ENCODE results near the gene ACACB. TPM values are rescaled to one million over a fixed set of nuclear protein-coding genes. Genes with fewer than 3 reads are reported as not detected.

Gene ACACB
- total RNA-seq, 1 donor from 2014 or later, result 1.7 TPM

- no peak for DNase-seq (ENCODE audit: low read depth in 2 of 2)
These were observed 179.5 kb downstream of the ACACB start for GRCh38 chr12:109295764-109296425.

- no peak for DNase-seq (ENCODE audit: low read depth in 2 of 2)
These were observed 180.0 kb downstream of the ACACB start for GRCh38 chr12:109296431-109296830.

GRCh38 chr12:109299849-109300248, 183.5 kb downstream of the ACACB start:
- DNase-seq (ENCODE audit: low read depth in 2 of 2), result no peak

GRCh38 chr12:109301643-109302168, 185.3 kb downstream of the ACACB start:
- DNase-seq (ENCODE audit: low read depth in 2 of 2), result no peak

GRCh38 chr12:109302358-109302757, 186.0 kb downstream of the ACACB start:
- no peak for DNase-seq (ENCODE audit: low read depth in 2 of 2)

GRCh38 chr12:109302770-109303169, 186.4 kb downstream of the ACACB start:
- no peak for DNase-seq (ENCODE audit: low read depth in 2 of 2)

GRCh38 chr12:109304485-109304884, 188.1 kb downstream of the ACACB start:
- DNase-seq (ENCODE audit: low read depth in 2 of 2), result no peak

GRCh38 chr12:109305547-109305946, 189.2 kb downstream of the ACACB start:
- DNase-seq (ENCODE audit: low read depth in 2 of 2), result no peak

- DNase-seq (ENCODE audit: low read depth in 2 of 2), result no peak
These were observed 190.7 kb downstream of the ACACB start for GRCh38 chr12:109307051-109307450.

GRCh38 chr12:109308534-109309380, 192.4 kb downstream of the ACACB start, which contains the start of gene FOXN4:
FOXN4 (minus strand) TSS chr12:109309284; CDS start chr12:109308321, 963 bp downstream.
- no peak for DNase-seq (ENCODE audit: low read depth in 2 of 2)

- no peak for DNase-seq (ENCODE audit: low read depth in 2 of 2)
These were observed 193.2 kb downstream of the ACACB start for GRCh38 chr12:109309381-109310246.

GRCh38 chr12:109310247-109311125, 194.1 kb downstream of the ACACB start:
- DNase-seq (ENCODE audit: low read depth in 2 of 2), result no peak

Other genes starting within 250 kb of the ACACB start
- not detected in 2 replicates for gene DAO, start 236.5 kb upstream of the ACACB start, total RNA-seq
- gene SVOP, start 95.5 kb upstream of the ACACB start, total RNA-seq, result not detected in 2 replicates
- gene USP30, start 64.0 kb upstream of the ACACB start, total RNA-seq, result 5.4 and 6.7 TPM in 2 replicates
- 4.3 and 5.5 TPM in 2 replicates for gene ALKBH2, start 23.1 kb upstream of the ACACB start, total RNA-seq
- 21.8 and 24.7 TPM in 2 replicates for gene UNG, start 19.0 kb upstream of the ACACB start, total RNA-seq
- not detected in 2 replicates for gene FOXN4, start 192.7 kb downstream of the ACACB start, total RNA-seq
- not detected in 2 replicates for gene MYO1H, start 231.3 kb downstream of the ACACB start, total RNA-seq